HL-60/S4 (cell line): ENCODE results near the gene TUBGCP2.

Experiments used
- in situ Hi-C: fragments of 300-500 bp; cut with MboI; formaldehyde crosslinking; loops from 2 replicates; pipeline ENCODE4 v1.14.3; 2022; ENCODE audit warnings: low sequenced_read_pairs

TUBGCP2 gene

DNA sequence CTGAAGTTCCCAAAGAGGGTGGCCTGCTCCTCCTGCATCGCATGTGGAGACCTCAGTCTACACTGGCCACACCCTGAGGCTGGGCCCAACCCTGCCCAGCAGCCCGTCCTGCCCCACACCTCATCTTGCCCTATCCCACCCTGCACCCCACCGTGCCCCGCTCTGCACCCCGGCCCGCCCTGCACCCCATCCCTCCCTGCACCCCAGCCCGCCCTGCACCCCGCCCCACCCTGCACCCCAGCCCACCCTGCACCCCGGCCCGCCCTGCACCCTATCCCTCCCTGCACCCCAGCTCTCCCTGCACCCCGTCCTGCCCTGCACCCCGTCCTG, 56.5 kb downstream of the TUBGCP2 start:
- in situ Hi-C loops, result no loop called here

DNA sequence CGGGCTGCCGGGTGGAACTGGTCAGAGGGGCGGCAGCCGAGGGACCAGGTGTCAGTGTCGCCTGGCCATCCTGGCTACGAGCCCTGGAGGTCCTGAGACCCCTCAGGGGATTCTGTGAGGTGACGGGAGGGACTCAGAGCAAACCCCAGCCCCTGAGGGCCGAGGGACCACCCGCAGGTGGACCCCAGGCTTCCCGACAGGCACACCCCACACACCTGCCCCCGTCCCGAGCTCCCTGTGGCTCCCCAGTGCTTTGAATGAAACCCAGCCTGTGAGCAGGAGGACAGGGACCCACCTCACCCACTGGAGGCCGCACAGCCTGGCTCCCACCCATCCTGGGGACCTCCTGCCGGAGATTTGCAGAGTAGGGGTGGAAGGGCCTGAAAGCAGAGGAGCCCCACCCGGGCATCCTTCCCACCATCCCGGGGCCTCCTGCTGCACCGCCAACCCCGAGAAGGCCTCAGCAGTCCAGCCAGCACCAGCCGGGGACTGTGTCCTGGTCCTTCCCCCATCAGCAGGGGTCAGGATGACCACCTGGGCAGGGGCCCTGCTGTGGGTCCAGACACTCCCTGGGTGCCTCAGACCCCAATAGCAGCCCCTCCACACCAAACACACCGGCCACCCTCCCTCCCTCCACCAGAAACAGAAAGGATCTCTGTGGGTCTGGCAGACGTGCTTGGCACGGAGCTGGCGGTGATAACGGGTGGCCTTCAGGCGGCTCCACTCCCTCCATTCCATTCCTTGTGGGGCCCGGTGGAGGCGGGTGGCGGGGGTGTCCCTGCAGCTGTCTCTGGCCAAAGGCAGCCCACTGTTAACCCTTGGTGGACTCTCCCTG, 57.1 kb downstream of the TUBGCP2 start:
- in situ Hi-C loops, result no loop called here

DNA sequence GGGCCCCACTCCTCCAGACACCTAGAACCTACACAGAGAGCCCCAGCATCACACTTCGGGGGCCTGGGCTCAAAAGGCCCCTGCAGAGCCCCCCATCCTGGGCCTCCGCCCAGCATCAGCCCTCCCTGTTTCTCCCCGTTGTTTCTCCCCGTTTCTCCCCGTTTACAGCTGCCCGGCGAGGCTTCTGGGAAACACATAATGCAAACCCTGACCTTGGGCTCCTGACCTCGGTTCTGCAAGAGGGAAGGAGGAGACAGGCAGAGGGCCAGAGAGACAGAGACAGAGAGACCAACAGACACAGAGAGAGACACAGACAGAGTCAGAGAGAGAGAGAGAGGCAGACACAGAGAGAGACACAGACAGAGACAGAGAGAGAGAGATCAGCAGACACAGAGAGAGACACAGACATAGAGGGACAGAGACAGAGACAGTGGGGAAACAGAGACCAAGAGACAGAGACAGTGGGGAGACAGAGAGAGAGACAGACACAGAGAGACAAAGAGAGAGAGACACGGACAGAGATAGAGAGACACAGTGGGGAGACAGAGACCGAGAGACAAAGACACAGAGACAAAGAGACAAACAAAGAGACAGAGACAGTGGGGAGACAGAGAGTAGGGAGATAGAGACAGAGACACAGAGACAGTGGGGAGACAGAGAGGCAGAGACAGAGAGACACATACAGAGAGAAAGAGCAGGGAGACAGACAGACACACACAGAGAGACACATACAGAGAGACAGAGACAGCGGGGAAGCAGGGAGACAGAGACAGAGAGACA, 58.5 kb downstream of the TUBGCP2 start:
- in situ Hi-C loops, result no loop called here

DNA sequence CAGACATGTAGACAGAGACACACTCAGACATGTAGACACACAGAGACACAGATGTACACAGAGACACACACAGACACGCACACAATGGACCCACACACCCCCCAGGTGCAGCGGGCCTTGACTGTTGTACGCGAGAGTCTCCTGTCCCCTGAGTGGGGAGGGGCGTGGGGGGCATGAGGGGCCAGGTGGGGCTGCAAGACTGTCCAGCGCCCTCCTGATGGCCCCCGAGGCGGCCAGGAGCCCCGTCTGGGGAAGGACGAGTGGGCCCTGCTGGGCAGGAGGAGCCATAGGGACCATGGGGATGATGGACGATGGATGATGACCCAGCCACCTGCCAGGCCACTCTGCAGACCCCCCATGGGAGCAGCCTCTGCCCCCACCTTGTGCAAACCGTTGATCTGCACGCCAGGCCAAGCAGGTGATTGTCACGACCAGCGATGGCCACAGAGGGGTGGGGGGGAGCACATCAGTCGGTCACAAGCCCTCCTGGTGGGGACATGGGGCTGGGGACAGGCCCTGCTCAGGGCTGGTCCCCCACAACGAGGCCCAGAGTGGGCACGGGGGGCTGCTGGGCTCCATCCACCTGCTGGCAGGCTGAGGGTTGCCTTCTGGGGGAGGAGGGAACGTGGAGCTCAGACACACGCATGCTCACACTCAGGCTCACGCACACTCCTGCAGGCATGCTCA, 59.4 kb downstream of the TUBGCP2 start:
- in situ Hi-C loops, result no loop called here

DNA sequence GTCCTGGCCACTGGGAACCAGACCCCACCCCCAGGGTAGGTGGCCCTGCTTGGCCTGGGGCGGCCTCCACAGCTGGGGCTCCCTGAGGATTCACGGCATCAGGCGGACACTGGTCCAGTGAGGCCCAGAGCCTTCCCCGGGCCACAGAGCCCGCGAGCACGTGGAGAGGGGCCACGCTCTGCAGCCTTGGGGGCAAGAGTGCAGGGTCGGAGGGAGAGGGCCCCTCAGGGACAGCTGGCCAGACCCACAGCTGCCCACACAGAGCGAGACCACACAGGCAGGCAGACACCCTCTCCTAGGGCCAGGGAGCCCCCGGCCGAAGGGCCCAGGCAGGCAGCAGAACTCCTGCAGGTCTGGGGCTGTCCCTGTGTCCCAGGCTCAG, 60.3 kb downstream of the TUBGCP2 start:
- in situ Hi-C loops, result no loop called here

DNA sequence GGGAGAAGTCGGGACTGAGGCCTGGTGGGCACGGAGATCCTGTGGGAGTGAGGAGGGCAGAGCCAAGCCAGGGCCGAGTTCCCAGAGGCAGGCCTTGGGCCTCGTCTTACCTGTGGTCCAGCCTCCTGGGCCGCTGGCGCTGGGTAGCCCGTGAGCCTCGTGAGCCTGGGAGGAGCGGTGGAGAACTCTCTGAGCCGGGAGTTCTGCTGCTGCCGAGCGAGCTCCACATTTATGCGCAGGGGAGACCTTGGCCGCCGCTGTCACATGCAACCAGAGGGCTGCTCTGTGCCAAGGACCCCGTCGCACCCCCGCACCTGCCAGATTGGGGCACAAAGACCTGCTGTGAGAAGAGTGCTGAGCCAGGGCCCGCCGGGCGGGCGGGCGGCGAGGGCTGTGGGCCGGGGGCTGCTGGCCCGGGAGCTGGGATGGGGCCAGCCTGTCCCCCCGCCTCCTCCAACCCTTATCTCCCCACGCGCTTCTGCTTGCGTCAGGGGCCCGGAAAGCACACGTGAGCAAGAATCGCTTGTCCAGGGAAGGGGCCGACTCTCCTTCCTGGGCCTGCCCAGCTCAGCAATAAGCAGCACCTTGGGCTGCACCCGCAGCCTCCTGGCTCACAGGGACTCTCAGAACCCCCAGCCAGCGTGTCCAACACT, 60.9 kb downstream of the TUBGCP2 start:
- in situ Hi-C loops, result no loop called here

DNA sequence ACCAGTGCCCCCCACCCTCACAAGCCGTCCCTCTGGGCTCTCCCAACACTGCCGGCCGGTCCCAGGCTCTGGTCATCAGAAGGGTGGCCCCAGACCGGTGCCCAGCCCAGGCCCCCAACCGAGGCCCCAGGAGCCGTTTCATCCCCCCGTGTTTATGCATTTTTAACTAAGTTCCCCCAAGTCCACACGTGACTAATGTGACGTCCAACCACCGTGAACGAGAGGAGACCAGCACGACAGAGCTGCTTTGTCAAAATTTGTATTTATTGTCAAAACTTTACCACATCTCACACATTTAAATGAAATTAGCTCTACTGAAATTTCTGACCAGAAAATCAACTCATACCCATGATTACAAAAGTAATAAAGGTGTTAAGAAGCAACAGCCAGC, 62.4 kb downstream of the TUBGCP2 start:
- in situ Hi-C loops, result no loop called here

DNA sequence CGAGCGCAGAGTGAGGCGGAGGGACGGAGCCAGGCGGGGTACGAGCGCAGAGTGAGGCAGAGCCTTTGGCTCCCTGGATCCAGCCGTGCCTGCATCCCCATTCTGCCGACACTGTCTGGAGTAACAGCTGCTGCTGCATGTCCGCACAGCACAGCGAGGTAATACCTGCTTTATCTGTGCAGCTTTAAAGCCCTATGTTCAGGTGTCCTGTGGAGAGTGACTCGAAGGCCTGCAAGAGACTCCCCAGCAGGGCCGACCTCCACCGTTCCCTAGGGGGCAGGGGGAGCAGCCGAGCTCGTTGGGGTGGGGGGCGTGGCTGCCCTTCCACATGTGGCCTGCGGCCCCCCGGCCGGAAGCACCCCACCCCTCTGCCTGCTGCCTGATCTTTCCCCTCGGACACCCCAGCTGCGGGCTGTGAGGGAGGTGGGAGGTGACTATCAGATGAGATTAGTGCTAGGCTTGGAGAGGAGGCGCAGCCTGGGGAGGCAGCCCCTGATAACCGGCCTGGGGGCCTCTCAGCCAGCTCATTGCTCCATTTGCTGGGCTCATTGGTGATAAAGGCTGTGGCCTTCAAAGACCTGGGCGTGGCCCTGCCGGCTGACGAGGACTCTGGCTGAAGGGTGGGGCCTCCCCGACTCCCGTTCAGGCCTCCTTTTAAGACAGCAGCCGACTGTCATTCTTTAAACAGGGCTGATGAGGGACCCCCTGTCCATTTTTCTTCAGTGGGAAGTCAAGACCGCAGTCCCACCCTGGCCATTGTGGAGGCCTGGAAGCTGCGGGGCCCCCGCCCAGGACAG, 63.0 kb downstream of the TUBGCP2 start:
- in situ Hi-C loops, result no loop called here

DNA sequence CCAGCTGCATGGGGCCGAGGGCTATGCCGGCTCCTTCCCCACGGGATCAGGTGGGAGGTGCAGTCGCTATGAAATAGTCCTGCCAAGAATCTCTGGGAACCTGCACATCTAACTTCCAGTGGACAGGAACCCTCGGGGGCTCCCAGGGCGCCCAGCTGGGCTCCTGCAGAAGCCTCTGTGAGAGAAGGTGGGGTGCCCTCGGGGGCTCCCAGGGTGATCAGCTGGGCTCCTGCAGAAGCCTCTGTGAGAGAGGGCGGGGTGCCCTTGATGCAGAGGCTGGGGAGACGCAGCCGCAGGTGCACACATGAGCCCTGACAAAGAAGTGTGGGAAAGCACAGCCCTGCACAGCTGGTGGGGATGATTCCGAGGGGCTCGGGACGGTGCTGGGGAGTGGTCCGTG, 65.1 kb downstream of the TUBGCP2 start:
- in situ Hi-C loops, result no loop called here

DNA sequence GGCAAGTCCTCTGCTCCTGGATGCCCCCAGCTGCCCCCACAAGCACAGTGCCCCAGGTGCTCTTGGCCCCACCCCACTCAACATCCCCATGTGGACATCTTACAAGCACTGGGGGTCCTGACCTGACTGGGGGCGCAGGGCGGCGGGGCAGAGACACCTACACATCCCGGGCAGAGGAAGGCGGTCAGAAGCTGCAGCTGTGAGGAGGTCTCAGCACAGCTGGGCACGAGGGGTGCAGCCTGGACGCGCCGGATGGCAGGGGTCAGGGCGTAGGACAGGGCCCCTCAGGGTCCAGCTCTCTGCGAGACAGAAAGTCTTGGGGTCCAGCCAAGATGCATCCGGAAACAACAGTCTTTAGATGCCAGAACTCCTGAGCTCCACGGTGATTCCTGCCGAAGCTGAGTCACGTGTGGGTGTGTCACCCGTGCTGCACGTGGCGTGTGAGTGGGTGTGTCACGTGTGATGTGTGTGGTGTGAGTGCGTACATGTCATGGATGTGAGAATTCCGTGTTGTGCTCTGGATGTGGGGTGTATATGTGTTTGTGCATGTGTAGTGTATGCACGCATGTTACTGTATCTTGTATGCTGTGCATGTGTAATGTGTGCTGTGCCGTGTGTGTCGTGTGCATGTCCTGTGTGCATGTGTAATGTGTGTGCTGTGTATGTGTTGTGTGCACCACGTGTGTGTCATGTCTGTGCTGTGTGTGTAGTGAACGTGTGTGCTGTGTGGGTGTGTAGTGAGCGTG, 65.9 kb downstream of the TUBGCP2 start:
- in situ Hi-C loops, result no loop called here

DNA sequence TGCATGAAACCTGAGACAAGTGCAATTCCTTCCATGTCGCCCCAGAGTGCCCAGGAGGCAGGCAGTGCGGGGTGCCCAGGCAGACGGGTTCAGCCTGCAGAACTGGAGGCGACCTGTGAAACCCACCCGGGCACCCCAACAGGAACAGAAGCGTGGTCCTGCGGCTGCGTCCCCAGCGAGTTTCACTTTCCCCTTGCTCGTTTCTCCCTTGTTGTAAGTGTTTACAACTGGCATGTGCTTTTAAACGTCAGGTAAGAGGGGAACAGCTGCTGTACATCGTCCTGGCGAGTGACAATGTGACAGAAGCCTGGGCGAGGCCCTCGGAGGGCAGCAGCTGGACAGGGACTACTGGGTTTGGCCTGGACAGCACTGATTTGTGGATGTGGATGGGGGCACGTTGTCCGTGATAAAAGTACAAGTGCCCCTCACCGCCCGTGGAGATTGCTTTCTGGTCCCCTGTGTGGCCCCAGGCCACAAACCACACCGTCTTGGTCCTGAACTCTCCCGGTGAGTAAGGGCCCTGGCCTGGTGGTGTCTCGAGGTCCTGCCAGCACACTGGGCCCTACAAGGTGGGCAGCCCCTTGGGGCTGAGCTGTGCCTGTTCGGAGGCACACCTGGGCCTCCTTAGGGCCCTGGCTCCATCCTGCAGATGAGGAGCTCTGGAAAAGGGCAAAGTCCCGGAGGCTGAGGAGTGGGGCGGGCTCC, 67.0 kb downstream of the TUBGCP2 start:
- in situ Hi-C loops, result no loop called here

DNA sequence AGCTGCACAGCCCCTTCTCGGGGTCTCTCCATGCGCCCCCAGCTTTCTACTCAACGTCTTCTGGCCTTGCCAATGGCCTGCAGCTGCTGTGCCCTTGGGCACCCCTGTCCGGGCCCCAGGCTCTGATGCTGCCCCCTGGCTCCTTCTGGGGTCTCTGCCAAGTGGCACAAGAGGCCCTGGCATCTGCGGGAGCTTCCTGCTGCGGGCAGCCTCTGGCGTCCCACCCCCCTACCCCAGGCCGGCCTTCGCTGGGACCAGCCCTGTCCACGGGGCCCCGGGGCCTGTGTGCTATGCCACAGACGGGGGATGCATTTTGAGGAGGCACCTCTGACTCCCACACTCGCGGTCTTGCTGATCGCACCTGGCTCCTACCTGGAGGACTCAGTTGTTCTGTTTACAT, 68.7 kb downstream of the TUBGCP2 start:
- in situ Hi-C loops, result no loop called here

DNA sequence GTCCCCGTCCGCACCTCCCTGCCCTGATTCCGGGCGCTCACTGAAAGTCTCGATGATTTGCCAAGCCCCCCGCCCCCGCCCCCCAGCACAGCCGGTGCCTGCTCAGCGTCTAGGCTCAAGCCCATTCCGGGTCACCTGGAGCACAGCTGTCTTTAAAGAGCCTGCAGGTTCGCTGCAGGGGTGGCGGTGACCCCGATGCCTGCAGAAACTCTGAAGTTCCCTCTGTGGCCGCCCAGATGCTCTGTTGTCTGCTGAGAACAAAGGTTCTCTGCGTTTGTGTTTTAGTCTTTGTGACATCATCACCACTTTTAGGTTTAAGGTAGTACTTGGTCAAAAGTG, 70.2 kb downstream of the TUBGCP2 start:
- in situ Hi-C loops, result no loop called here

DNA sequence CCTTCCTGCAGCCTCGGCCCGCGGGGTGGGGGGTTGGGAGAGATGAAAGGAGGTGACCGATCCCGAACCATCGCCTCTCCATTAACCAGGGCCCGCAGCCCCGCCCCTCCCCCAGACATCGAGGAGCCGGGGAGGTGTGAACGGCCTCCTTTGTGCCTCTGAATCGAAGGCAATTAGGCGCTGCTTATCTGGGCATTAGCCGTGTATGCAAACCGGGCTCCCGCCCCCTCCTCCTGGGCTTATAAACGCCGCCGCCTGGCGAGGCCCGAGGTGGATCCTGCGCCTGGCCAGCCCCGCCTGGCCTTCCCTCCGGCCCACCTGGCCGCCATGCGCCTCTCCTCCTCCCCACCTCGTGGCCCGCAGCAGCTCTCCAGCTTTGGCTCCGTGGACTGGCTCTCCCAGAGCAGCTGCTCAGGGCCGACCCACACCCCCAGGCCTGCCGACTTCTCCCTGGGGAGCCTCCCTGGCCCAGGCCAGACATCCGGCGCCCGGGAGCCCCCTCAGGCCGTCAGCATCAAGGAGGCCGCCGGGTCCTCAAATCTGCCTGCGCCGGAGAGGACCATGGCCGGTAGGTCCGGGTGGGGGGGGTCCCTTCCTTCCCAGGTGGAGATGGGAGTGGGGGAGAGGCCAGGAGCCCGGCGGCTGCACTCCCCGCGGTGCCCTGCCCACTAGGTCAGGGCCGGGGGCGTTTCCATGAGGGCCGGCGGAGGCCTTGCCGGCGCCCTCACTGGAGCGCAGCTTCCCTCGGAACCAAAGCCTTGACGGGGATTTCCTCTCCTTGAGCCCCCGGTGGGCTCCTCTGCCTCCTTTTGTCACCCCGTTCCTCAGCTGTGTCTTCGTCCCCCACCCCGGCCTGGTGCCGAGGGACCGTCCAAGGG, 70.8 kb downstream of the TUBGCP2 start, which contains the start of gene VENTX:
Gene VENTX (plus strand): TSS at position 268 of the 878 bp plus-strand sequence. CDS start 60 bp downstream, at position 328.
- in situ Hi-C loops, result no loop called here

DNA sequence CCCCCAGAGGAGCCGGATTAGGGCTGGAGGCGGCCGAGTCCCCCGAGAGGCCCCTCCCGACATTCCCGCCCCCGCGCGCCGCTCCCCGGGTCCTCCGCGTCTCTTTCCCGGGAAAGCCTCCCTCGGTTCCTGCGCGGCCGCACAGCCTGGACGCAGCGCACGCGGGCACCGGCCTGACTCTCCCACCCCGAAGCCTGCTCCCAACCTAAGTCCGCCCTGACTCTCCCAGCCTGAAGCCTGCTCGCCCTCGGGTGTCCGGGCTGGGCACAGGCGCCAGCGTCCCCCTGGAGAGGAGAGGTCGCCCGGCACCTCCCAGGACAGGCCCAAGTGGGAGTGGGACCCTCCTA, 71.5 kb downstream of the TUBGCP2 start:
- in situ Hi-C loops, result no loop called here

DNA sequence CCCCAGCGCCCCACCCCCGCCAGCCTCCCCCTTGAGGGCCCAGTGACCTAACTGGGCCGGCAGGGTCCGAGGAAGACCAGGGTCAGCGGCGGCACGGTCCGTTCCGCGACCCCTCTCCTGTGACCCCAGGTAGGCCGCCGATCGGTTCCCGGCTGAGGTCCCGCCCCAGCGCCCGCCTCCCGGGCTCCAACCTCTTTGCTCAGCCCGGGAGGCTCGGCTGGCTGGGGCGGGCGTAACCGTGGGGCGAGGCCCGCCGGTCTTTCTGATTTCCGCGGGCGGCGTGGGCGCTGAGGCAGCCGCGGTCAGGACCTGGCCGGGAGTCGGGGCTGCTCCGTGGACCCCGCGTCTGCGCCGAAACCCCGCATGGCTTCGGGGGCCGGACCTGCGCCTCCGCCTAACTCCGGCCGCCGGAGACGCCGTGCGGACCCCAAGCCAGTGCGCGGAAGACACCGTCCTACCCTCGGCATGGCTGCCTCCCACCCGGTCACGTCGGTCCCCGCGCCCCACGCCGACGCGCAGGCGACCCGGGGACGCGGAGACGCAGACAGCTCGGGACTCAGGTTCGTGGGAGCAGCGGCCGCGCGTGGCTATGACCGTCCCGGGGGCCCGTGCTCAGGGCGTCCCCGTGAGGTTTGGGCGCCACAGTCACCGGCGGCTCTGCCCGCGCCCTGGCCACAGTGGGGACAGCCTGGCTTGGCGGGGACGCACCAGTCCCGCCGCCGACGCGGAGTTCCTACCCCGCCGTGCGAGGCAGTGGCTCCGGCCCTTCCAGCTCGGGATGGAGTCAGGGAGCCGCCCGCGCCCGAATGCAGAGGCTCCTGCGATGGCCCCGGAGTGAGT, 72.1 kb downstream of the TUBGCP2 start:
- in situ Hi-C loops, result no loop called here

DNA sequence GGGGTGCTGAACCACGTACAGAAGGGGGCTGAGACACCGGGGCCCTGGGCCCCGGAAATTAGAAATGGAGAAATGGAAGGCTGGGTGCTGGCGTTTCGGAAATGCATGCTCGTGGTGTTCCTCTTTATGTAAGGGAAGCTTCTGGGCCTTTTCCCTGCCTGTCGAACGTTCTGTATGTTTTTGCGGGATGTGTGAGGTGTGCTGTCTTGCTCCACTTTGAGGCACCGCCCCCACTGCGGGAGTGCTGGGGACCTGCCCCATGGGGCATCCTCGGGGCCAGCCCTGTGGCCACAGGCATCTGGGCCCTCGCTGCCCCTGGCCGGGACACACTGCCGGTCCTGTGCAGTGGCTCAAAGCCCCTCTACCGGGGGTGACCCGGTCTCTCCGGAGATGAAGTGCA, 72.7 kb downstream of the TUBGCP2 start:
- in situ Hi-C loops, result no loop called here
